K562 treated with DMSO at 1 percent for 4 hours (cell line): Measurements from ENCODE around the gene BLM. TPM values are rescaled to one million over a fixed set of nuclear protein-coding genes. Genes with fewer than 3 reads are reported as not detected.

Experiments used
- total RNA-seq: library from RNA; unstranded; fragments of 300-600 nt; gene quantifications from 2 replicates; pipeline ENCODE4 v1.2.3, GENCODE V29; 2022; ENCODE audit not compliant: insufficient read depth

The BLM gene
- 16.0 and 24.3 TPM in 2 replicates for total RNA-seq

DNA sequence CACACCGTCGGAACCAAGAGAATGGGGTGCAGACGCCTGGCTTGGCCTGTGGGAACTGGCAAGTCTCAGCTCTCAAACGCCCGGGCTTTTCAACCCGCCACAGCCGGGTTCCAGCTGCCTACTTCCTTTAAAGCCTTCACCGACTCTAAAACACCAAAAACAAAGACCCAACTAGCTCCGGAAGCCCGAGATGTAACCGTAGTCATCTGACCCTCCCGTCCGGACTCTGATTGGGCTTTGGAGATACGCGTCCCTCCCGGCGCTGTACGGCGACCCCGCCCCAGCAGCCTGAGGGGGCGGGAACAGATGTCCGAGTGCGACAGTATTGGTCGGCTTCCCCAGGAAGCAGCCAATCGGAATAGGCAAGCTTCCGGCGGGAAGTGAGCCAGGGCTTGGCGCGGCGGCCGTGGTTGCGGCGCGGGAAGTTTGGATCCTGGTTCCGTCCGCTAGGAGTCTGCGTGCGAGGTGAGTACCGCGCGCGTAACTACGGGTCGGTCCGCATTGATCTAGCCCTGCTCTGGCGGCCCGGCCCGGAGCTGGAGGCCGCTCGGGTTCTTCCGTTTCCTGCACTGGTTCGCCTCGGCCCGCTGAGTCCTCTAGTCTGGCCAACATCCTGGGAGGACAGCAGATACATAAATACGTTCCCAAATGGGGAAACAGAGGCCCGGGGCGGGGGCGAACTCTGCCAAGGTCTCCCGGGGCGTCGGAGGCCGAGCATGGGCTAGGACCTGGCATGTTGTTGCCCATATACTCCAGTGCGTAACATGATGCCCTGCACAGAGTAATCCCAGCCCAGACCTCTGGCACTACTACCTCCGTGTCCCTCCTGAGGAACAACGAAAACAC is at the start of gene BLM:
BLM (plus strand) TSS at position 371 of the 846 bp plus-strand sequence. CDS start 30,047 bp downstream, outside the sequence.

Other genes with a start within 250 kb of the BLM start
- 14.0 and 16.8 TPM in 2 replicates for gene CRTC3, start 187.4 kb upstream of the BLM start, total RNA-seq
- 72.3 and 110 TPM in 2 replicates for gene FURIN, start 151.2 kb downstream of the BLM start, total RNA-seq
- gene FES, start 167.2 kb downstream of the BLM start, total RNA-seq, result 2.9 and 4.5 TPM in 2 replicates
- 106 and 153 TPM in 2 replicates for gene MAN2A2, start 186.0 kb downstream of the BLM start, total RNA-seq
- 9.4 and 14.4 TPM in 2 replicates for gene HDDC3, start 215.2 kb downstream of the BLM start, total RNA-seq
- 80.1 and 81.2 TPM in 2 replicates for gene UNC45A, start 217.9 kb downstream of the BLM start, total RNA-seq
- gene RCCD1, start 237.5 kb downstream of the BLM start, total RNA-seq, result 32.7 and 33.8 TPM in 2 replicates